ENCODE measurements around the gene CACNG1.

CACNG1 gene

DNA sequence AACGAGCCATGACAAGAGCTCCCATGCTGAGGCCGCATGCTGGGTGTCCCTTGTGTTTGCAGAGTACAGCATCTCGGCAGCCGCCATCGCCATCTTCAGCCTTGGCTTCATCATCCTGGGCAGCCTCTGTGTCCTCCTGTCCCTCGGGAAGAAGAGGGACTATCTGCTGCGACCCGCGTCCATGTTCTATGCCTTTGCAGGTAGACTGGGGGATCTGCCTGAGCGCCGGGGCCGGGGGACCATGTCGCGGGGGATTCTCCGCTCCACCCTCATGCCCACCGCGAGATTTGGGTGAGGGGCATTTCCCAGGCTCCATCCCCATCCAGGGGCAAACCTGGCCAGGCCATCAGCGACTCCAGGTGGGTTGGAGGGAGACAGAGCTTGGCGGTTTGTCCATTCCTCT lies 10.7 kb downstream of the CACNG1 start:
- H3K4me3 ChIP-seq (replicated peaks; ENCODE audit: low read depth, low read length) = no peak overlapping the region
- H3K36me3 ChIP-seq (ENCODE audit: control insufficient read depth, insufficient read depth, low read length) = no peaks in the 10 kb centered on the region
- TF ChIP-seq, protein P1, sequence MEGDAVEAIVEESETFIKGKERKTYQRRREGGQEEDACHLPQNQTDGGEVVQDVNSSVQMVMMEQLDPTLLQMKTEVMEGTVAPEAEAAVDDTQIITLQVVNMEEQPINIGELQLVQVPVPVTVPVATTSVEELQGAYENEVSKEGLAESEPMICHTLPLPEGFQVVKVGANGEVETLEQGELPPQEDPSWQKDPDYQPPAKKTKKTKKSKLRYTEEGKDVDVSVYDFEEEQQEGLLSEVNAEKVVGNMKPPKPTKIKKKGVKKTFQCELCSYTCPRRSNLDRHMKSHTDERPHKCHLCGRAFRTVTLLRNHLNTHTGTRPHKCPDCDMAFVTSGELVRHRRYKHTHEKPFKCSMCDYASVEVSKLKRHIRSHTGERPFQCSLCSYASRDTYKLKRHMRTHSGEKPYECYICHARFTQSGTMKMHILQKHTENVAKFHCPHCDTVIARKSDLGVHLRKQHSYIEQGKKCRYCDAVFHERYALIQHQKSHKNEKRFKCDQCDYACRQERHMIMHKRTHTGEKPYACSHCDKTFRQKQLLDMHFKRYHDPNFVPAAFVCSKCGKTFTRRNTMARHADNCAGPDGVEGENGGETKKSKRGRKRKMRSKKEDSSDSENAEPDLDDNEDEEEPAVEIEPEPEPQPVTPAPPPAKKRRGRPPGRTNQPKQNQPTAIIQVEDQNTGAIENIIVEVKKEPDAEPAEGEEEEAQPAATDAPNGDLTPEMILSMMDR (IDR thresholded peaks at IDR 0.05; ENCODE audit: insufficient read depth, low read length, poor library complexity, severe bottlenecking) = no peak
- DNase-seq (ENCODE audit: extremely low read depth, insufficient read length) = no peak
- no peaks in the 10 kb centered on the region for H3K27me3 ChIP-seq (replicated peaks; ENCODE audit: control insufficient read depth, insufficient read depth, low read length)

DNA sequence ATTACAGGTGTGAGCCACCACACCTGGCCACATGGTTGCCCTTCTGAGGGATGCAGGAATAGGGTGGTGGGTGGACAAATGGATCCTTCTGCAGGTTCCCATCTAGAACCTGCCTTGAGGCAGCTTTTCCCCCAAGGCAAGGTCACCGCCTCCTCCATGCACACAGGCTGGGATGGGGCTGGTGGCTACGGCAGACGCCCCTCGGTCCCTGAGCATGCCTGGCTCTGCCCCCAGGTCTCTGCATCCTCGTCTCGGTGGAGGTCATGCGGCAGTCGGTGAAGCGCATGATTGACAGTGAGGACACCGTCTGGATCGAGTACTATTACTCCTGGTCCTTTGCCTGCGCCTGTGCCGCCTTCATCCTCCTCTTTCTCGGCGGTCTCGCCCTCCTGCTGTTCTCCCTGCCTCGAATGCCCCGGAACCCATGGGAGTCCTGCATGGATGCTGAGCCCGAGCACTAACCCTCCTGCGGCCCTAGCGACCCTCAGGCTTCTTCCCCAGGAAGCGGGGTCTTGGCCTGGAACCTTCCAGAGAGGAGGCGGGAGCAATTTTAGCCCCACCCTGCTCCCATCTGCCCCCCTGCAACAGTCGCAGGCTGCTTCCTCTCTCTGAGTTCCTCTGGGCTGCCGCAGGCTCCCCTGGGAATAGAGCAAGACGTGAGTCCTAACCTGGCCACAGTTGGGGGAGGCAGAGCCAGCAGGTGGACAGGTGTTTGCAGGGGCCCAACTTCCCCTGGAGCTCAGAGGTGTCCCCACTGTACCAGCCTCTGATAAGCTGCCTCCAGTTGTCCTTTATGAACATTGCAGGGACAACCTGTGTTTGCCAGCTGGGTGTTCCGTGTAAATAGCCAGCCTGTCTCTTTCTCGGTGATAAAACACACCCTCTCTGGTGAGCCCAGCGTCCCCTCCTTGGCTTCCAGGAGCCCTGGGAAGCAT lies 11.7 kb downstream of the CACNG1 start:
- TF ChIP-seq, protein P1 (IDR thresholded peaks at IDR 0.05; ENCODE audit: insufficient read depth, low read length, poor library complexity, severe bottlenecking) = no peak
- no peak for DNase-seq (ENCODE audit: extremely low read depth, insufficient read length)
- no peaks in the 10 kb centered on the region for H3K36me3 ChIP-seq (ENCODE audit: control insufficient read depth, insufficient read depth, low read length)
- no peak overlapping the region for H3K4me3 ChIP-seq (replicated peaks; ENCODE audit: low read depth, low read length)
- no peaks in the 10 kb centered on the region for H3K27me3 ChIP-seq (replicated peaks; ENCODE audit: control insufficient read depth, insufficient read depth, low read length)

DNA sequence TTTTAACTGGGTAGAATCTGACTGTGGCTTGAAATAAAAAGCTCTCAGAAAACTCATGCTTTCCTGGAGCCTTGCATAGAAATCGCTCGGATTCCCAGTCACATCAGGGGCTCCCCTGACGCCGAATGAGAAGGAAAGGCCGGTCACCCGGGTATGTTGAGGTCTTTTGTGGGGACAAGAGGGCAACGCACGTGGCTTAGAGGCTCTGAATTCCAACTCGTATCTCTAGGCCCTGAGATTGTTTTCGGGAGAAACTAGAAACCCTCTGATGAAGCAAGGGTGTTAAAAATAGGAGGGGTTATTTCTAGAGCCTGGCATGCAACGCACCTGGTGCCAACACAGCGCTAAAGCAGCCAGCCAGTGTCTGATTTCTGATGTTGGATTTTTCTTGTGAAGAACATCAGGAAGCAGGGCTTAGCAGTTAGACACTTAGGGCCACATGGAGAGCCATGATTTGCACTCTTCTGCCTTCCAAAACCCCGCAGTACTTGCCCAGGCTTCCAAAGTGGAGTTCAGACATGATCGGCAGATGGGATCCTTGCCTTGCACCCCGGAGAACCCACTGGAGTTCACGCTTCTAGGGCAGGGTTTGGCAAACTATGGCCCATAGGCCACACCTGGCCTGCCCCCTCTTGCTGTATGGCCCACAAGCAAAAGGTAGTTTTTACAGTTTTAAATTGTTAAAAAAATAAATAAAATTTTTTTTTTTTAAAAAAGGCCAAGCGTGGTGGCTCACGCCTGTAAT lies 12.6 kb downstream of the CACNG1 start:
- Histone ChIP-seq H3K27me3 (replicated peaks; ENCODE audit: control insufficient read depth, insufficient read depth, low read length) (no peaks in the 10 kb centered on the region), H3K4me3 (replicated peaks; ENCODE audit: low read depth, low read length) (no peak overlapping the region)
- TF ChIP-seq, protein P1 (IDR thresholded peaks at IDR 0.05; ENCODE audit: insufficient read depth, low read length, poor library complexity, severe bottlenecking) = no peak

DNA sequence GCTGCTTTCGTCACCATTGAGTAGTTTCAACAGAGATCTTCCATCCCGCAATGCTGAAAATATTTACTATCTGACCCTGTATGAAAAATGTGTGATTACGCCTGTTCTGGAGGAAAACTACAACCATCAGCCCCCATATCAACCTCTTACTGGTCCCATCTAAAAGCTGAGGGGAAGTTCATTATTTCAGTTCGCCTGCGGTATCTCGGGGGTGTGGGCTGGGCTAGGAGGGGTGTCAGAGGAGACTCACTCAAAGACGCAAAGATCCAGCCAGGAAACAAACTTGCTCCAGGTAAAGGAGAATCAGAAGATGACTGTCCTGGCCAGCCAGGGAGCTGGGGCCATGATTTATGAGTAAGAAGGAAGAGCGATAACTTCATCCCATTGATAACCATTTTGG lies 13.7 kb downstream of the CACNG1 start:
- Histone ChIP-seq H3K36me3 (ENCODE audit: control insufficient read depth, insufficient read depth, low read length) (no peaks in the 10 kb centered on the region), H3K27me3 (replicated peaks; ENCODE audit: control insufficient read depth, insufficient read depth, low read length) (no peaks in the 10 kb centered on the region), H3K4me3 (replicated peaks; ENCODE audit: low read depth, low read length) (no peak overlapping the region)
- no peak for DNase-seq (ENCODE audit: extremely low read depth, insufficient read length)
- TF ChIP-seq, protein P1 (IDR thresholded peaks at IDR 0.05; ENCODE audit: insufficient read depth, low read length, poor library complexity, severe bottlenecking) = no peak

More for the DNA sequence above, 12.6 kb downstream of the CACNG1 start:
- no peaks in the 10 kb centered on the region for H3K36me3 ChIP-seq (ENCODE audit: control insufficient read depth, insufficient read depth, low read length)
- DNase-seq (ENCODE audit: extremely low read depth, insufficient read length) = no peak

DNA sequence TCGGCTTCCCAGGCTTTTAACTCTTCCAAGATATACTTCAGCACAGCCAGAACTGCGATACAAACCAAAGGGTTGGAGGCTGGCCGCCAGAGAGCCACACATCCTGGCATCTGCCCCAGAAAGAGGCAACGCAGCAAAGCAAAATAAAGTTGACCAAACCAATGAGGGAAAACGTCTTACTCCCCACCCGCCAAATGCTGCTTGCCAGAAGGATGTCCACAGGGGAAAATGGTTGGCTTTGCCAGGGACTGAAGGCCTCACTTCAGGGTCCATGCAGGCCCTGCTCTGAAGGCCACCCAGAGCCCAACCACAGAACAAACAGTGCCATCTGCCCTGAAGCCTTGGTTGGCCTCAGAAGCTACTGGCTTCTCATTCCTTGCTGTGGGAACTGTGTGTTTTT lies 15.0 kb downstream of the CACNG1 start:
- no peak for DNase-seq (ENCODE audit: extremely low read depth, insufficient read length)
- TF ChIP-seq, protein P1 (IDR thresholded peaks at IDR 0.05; ENCODE audit: insufficient read depth, low read length, poor library complexity, severe bottlenecking) = no peak
- Histone ChIP-seq H3K36me3 (ENCODE audit: control insufficient read depth, insufficient read depth, low read length) (no peaks in the 10 kb centered on the region), H3K27me3 (replicated peaks; ENCODE audit: control insufficient read depth, insufficient read depth, low read length) (no peaks in the 10 kb centered on the region), H3K4me3 (replicated peaks; ENCODE audit: low read depth, low read length) (no peak overlapping the region)

Data from GM06990 (cell line).